ENCODE measurements around the gene SLC1A1. TPM values are rescaled to one million over a fixed set of nuclear protein-coding genes. Genes with fewer than 3 reads are reported as not detected.

Gene SLC1A1
- total and polyA plus RNA-seq, 2 of the 13 experiments (the other 11 are each of a cell fraction or from before 2014, with no cell fraction given) = not detected

GRCh38 chr9:4579001-4579400, 88.7 kb downstream of the SLC1A1 start:
- no peak overlapping the region for H3K4me2 ChIP-seq (ENCODE audit: low read depth, low read length)
- ChIA-PET CTCF (ENCODE audit: low intra/inter-chr PET ratio, low total read pairs) (no interaction called here), POLR2A (no interaction called here)
- 75% methylated on average over 2 of the region's 2 CpGs for WGBS (ENCODE audit: low lambda C conversion rate)
- H3K4me1 ChIP-seq (ENCODE audit: insufficient read depth, low read length) = peaks cover 18% of the 10 kb centered on the region
- H3K4me3 ChIP-seq (replicated peaks in 1 of 3; ENCODE audit: insufficient read depth in 1 of 3, low read depth in 2 of 3, low read length in 3 of 3) = no peak overlapping the region
- FAIRE-seq = no peak
- ATAC-seq = no peak
- TF ChIP-seq FOXJ3 (CRISPR knock-in tag; IDR thresholded peaks at IDR 0.05; ENCODE audit: borderline replicate concordance) (no peak), ATAD3A (CRISPR knock-in tag; IDR thresholded peaks at IDR 0.05) (no peak), DMAP1 (CRISPR knock-in tag; IDR thresholded peaks at IDR 0.05) (no peak), ZNF775 (CRISPR knock-in tag; IDR thresholded peaks at IDR 0.05; ENCODE audit: borderline replicate concordance) (no peak), FOXA1 (IDR thresholded peaks at IDR 0.05) (no peak), FOXA1 (CRISPR knock-in tag; IDR thresholded peaks at IDR 0.05) (no peak), HOXD1 (CRISPR knock-in tag; IDR thresholded peaks at IDR 0.05) (no peak), ZNF451 (CRISPR knock-in tag; IDR thresholded peaks at IDR 0.05) (no peak)
- no peaks in the 10 kb centered on the region for H4K20me1 ChIP-seq (ENCODE audit: insufficient read depth, low read length)
- BruUV-seq (replicated peaks) = no TSS peak
- H3K9ac ChIP-seq (ENCODE audit: insufficient read depth, low read depth, low read length) = no peak overlapping the region
- no peaks in the 10 kb centered on the region for H3K79me2 ChIP-seq (ENCODE audit: insufficient read depth, low read length)
- no peaks in the 10 kb centered on the region for H3K27me3 ChIP-seq (ENCODE audit: control insufficient read depth in 1 of 2, insufficient read depth in 2 of 2, low read length in 2 of 2)
- H3K9me3 ChIP-seq (ENCODE audit: low read length) = no peaks in the 10 kb centered on the region
- H2AFZ ChIP-seq (ENCODE audit: low read length) = no peak overlapping the region
- in situ Hi-C loops (cut with HindIII; ENCODE audit: extremely low pct_ligation_motif_present, low pct_unique_long_range_greater_than_20kb) (no loop called here), intact Hi-C loops (cut with micrococcal nuclease; ENCODE audit: unreplicated experiment) (loop anchor here (10.0 kb wide), 1 partner anchor 64 kb away; no protein-coding TSS in a partner anchor)
- DNase-seq (ENCODE audit: low spot score) = no peak
- H3K36me3 ChIP-seq (replicated peaks in 1 of 2; ENCODE audit: control insufficient read depth in 1 of 2, insufficient read depth in 2 of 2, low read length in 2 of 2) = no peaks in the 10 kb centered on the region
- H3K27ac ChIP-seq (ENCODE audit: extremely low read length, insufficient read depth, low read length) = no peak overlapping the region

GRCh38 chr9:4581035-4581760, 90.9 kb downstream of the SLC1A1 start:
- TF ChIP-seq TFAP4 (IDR thresholded peaks at IDR 0.05; ENCODE audit: borderline replicate concordance, low read depth) (0 out of 2 replicates have a peak, but pooled peaks have one; percentile 14), STAG1 (CRISPR knock-in tag; IDR thresholded peaks at IDR 0.05) (no peak)
- DNase-seq (ENCODE audit: low spot score) (no peak), ATAC-seq (peak; percentile 41; the same call in 1 of the 3 replicates), FAIRE-seq (no peak)
- 9% methylated on average over 2 of the region's 2 CpGs for WGBS (ENCODE audit: low lambda C conversion rate)
- no peak overlapping the region for H2AFZ ChIP-seq (ENCODE audit: low read length)
- no peak overlapping the region for H3K4me3 ChIP-seq (replicated peaks in 1 of 3; ENCODE audit: insufficient read depth in 1 of 3, low read depth in 2 of 3, low read length in 3 of 3)
- H3K9ac ChIP-seq (ENCODE audit: insufficient read depth, low read depth, low read length) = no peak overlapping the region
- ChIA-PET CTCF (ENCODE audit: low intra/inter-chr PET ratio, low total read pairs) (no interaction called here), POLR2A (no interaction called here)
- intact Hi-C loops (cut with micrococcal nuclease; ENCODE audit: unreplicated experiment) (no loop called here), in situ Hi-C loops (cut with HindIII; ENCODE audit: extremely low pct_ligation_motif_present, low pct_unique_long_range_greater_than_20kb) (no loop called here)
- no peaks in the 10 kb centered on the region for H3K79me2 ChIP-seq (ENCODE audit: insufficient read depth, low read length)
- H3K36me3 ChIP-seq (replicated peaks in 1 of 2; ENCODE audit: control insufficient read depth in 1 of 2, insufficient read depth in 2 of 2, low read length in 2 of 2) = no peaks in the 10 kb centered on the region
- H3K4me2 ChIP-seq (ENCODE audit: low read depth, low read length) = no peak overlapping the region
- no peak overlapping the region for H3K27ac ChIP-seq (ENCODE audit: extremely low read length, insufficient read depth, low read length)
- no peaks in the 10 kb centered on the region for H4K20me1 ChIP-seq (ENCODE audit: insufficient read depth, low read length)
- no TSS peak for BruUV-seq (replicated peaks)
- peaks cover 25% of the 10 kb centered on the region for H3K4me1 ChIP-seq (ENCODE audit: insufficient read depth, low read length)
- H3K9me3 ChIP-seq (ENCODE audit: low read length) = no peaks in the 10 kb centered on the region
- no peaks in the 10 kb centered on the region for H3K27me3 ChIP-seq (ENCODE audit: control insufficient read depth in 1 of 2, insufficient read depth in 2 of 2, low read length in 2 of 2)
